Choroid plexus epithelial cell (primary cell): ENCODE data around the gene HECW1.

Experiments
- DNase-seq: peaks from one replicate; pipeline ENCODE4 v3.0.0-alpha.2; 2010; ENCODE audit warnings: low read depth
- H3K4me3 ChIP-seq: 2 replicates; pipeline ENCODE4 v1.5.1; 2011; ENCODE audit warnings: low read depth, mild to moderate bottlenecking, control low read depth, low read length, moderate library complexity
- TF ChIP-seq, protein P1 (sequence below): conservative IDR thresholded peaks from 2 replicates; pipeline ENCODE4 v1.5.1; 2011; ENCODE audit warnings: low read depth, mild to moderate bottlenecking, control low read depth, inconsistent platforms, low read length, moderate library complexity

Gene HECW1

DNA sequence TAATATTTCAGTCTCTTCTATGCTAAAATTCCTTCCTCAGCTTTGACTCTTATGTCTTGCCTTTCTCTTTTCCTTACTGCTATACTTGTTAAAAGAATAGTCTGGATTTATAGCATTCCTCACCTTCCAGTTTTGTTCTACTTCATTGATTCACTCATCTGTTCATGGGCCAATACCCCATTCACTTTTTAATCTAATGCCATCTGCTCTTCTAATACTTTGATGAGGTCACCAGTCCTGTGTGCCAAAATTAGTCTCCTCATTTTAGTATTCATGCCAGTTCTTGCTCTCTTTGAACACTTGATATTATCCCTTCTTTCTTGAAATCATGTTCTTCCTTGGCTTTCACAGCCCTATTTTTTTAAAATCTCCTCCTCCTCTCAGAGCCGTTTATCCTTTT is 489.8 kb downstream of the HECW1 start:
- DNase-seq: no peak
- TF ChIP-seq, protein P1, sequence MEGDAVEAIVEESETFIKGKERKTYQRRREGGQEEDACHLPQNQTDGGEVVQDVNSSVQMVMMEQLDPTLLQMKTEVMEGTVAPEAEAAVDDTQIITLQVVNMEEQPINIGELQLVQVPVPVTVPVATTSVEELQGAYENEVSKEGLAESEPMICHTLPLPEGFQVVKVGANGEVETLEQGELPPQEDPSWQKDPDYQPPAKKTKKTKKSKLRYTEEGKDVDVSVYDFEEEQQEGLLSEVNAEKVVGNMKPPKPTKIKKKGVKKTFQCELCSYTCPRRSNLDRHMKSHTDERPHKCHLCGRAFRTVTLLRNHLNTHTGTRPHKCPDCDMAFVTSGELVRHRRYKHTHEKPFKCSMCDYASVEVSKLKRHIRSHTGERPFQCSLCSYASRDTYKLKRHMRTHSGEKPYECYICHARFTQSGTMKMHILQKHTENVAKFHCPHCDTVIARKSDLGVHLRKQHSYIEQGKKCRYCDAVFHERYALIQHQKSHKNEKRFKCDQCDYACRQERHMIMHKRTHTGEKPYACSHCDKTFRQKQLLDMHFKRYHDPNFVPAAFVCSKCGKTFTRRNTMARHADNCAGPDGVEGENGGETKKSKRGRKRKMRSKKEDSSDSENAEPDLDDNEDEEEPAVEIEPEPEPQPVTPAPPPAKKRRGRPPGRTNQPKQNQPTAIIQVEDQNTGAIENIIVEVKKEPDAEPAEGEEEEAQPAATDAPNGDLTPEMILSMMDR: no peak
- H3K4me3 ChIP-seq: no peak overlapping the region

DNA sequence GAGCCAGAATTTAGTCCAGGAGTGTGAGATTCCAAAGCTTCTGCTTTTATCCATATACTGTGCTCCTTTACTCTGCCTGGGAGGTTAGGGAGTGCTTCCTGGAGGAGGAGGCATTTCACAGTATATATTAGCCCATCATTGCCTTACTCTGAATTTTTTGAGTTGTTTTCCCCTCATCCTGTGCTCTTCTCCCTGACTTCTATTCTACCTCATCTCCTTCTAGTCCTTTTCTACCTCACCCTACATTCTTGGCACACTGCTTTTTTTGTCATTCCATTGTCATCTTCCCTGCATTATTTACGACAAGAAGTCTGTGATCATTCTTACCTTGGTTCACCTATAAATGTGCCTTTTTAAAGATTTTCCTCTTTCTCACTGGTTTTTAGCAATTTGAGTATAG is 491.8 kb downstream of the HECW1 start:
- TF ChIP-seq, protein P1: no peak
- no peak for DNase-seq
- no peak overlapping the region for H3K4me3 ChIP-seq

DNA sequence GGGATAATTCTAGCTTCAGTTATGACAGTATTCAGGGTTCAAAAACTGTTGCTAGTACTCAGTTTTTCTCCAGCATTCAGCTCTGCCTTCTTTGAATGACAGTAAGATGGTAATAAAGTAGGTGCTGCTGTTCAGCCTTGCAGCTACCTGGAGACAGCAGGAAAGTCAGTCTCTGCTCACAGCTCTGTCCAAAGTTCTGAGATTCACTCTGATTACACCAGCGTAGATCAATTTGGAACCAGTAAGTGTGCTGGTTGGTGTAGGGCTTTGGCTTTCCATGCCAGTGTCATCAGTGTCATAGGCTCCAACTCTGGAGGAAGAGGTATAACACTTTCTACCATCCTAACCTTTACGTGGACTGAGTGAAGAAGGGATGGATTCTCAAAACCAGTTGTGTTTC is 496.6 kb downstream of the HECW1 start:
- TF ChIP-seq, protein P1: no peak
- no peak for DNase-seq

DNA sequence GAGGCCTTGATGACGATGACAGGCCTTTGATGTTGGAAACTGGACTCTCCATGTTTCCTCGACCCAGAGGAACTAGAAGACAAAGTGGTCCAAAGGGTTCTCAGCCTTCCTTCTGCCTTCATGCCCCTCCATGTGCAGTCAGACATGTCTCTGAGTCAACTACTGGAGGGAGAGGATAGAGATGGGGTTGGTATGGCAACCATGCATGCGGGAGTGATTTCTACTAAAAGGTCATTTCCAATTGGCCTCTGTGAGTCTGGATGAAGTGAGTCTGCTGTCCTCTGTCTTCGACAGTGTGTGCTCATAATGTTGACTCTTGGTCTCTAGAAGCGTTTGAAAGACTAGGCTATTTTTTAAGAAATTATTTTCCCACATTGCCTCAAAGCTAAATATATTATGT is 499.7 kb downstream of the HECW1 start:
- no peak for DNase-seq
- TF ChIP-seq, protein P1: no peak
- no peak overlapping the region for H3K4me3 ChIP-seq

More for the DNA sequence above, 496.6 kb downstream of the HECW1 start:
- H3K4me3 ChIP-seq: no peak overlapping the region

DNA sequence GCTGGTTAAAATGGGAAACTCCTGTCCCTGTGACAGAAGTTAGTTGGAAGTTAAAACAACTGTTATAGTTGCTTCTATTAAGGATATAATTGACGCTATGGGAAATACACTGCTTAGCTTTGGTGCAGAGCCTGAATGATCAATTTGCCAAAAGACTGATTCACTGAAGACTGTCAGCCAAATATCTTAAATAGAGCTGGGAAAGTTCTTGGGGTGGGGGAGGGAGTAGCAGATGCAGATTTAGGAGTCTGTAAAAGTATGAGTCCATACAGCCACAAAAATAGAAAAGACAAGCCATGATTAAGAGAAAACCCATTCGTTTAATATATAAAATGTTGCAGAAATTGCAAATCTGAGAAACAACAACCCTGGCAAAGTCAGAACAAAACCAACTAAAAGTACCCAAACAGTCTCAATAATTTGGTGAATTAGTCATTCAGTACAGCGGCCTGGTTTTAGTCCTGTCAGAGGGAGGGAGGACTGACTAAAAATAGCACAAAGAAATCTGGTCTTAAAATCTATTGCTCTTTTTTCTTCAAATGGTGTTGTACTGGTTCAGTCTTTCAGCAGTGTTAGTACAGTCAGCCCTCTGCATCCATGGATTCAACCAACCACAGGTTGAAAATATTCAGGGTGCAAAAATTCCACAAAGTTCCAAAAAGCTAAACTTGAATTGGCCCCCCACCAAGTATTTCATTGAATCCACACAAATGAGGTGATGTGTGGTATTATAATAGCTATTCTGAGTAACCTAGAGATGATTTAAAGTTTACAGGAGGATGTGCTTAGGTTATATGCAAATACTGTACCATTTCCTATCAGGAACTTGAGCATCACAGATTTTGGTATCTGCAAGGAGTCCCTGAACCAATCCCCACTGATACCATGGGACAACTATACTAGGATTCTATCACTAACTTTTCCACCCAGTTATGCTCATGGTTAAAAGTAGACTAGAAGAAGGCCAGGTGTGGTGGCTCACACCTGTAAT is 500.4 kb downstream of the HECW1 start:
- no peak overlapping the region for H3K4me3 ChIP-seq
- peak; percentile 59 for DNase-seq
- TF ChIP-seq, protein P1: no peak
